ENCODE data around the gene COIL. TPM values are rescaled to one million over a fixed set of nuclear protein-coding genes. Genes with fewer than 3 reads are reported as not detected.
A peak's percentile ranks its signal among the peaks of the same experiment; 100 is the strongest.

The COIL gene
- polyA plus RNA-seq, 1 donor: 21.4 TPM

DNA sequence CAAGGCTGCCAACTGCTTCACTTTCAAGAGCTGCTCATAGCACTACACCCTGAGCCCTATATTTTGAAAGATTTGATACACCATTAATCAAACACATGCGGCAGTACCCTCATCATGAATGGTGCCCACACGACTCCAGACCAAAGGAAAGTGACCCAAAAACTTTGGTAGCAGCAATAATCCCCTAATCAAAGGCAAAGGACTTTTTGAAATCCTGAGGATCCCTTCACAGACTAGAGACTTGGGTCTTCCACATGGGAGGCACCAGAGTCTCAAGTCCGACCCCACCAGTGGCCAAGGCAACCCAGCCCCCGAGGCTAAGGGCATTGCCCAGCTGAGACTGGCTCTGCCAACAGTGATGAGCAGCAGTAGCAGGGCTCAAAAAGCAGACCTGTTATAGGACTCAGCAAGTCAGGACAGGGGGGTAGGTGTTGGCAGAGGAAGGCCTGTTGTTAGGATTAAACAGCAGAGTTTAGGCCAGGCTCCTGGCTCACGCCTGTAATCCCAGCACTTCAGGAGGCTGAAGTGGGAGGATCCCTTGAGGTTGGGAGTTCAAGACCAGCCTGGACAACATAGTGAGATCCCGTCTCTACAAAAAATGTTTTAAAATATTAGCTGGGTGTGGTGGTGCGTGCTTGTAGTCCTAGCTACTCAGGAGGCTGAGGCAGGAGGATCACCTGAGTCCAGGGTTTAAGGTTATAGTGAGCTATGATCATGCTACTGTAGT is 50.2 kb downstream of the COIL start:
- Histone ChIP-seq H3K9me3 (ENCODE audit: control insufficient read depth, low read depth, low read length) (no peaks in the 10 kb centered on the region), H3K4me3 (ENCODE audit: low read length) (no peak overlapping the region), H3K36me3 (ENCODE audit: control insufficient read depth, insufficient read depth, low read length) (peaks cover 31% of the 10 kb centered on the region), H3K27ac (ENCODE audit: low read length) (peak overlapping the region; percentile 29), H3K4me1 (ENCODE audit: control insufficient read depth, insufficient read depth, low read length) (peaks cover 20% of the 10 kb centered on the region), H3K27me3 (ENCODE audit: control insufficient read depth, insufficient read depth, low read length) (no peaks in the 10 kb centered on the region)
- DNase-seq: no peak
- no CpG with 5 or more reads among the region's 7 CpGs for WGBS (ENCODE audit: insufficient coverage, low lambda C conversion rate)

GRCh38 chr17:56909742-56910508 is 50.9 kb downstream of the COIL start:
- Histone ChIP-seq H3K4me1 (ENCODE audit: control insufficient read depth, insufficient read depth, low read length) (peaks cover 14% of the 10 kb centered on the region), H3K4me3 (ENCODE audit: low read length) (no peak overlapping the region), H3K27me3 (ENCODE audit: control insufficient read depth, insufficient read depth, low read length) (no peaks in the 10 kb centered on the region), H3K9me3 (ENCODE audit: control insufficient read depth, low read depth, low read length) (no peaks in the 10 kb centered on the region), H3K36me3 (ENCODE audit: control insufficient read depth, insufficient read depth, low read length) (peaks cover 39% of the 10 kb centered on the region), H3K27ac (ENCODE audit: low read length) (peak overlapping the region; percentile 29)
- DNase-seq: peak; percentile 49 to 66
- no CpG with 5 or more reads among the region's 6 CpGs for WGBS (ENCODE audit: insufficient coverage, low lambda C conversion rate)

- Histone ChIP-seq H3K27me3 (ENCODE audit: control insufficient read depth, insufficient read depth, low read length) (no peaks in the 10 kb centered on the region), H3K4me1 (ENCODE audit: control insufficient read depth, insufficient read depth, low read length) (peaks cover 14% of the 10 kb centered on the region), H3K27ac (ENCODE audit: low read length) (no peak overlapping the region), H3K36me3 (ENCODE audit: control insufficient read depth, insufficient read depth, low read length) (peaks cover 56% of the 10 kb centered on the region), H3K4me3 (ENCODE audit: low read length) (no peak overlapping the region), H3K9me3 (ENCODE audit: control insufficient read depth, low read depth, low read length) (no peaks in the 10 kb centered on the region)
- DNase-seq: no peak
- no CpG with 5 or more reads among the region's 9 CpGs for WGBS (ENCODE audit: insufficient coverage, low lambda C conversion rate)
Measured at GRCh38 chr17:56908001-56908542, 52.8 kb downstream of the COIL start.

GRCh38 chr17:56903560-56903959 is 57.3 kb downstream of the COIL start:
- Histone ChIP-seq H3K9me3 (ENCODE audit: control insufficient read depth, low read depth, low read length) (no peaks in the 10 kb centered on the region), H3K4me1 (ENCODE audit: control insufficient read depth, insufficient read depth, low read length) (no peaks in the 10 kb centered on the region), H3K4me3 (ENCODE audit: low read length) (no peak overlapping the region), H3K27ac (ENCODE audit: low read length) (no peak overlapping the region), H3K36me3 (ENCODE audit: control insufficient read depth, insufficient read depth, low read length) (peaks cover 95% of the 10 kb centered on the region), H3K27me3 (ENCODE audit: control insufficient read depth, insufficient read depth, low read length) (no peaks in the 10 kb centered on the region)
- DNase-seq: no peak
- WGBS (ENCODE audit: insufficient coverage, low lambda C conversion rate): no CpG with 5 or more reads among the region's 5 CpGs

GRCh38 chr17:56902348-56902747 is 58.5 kb downstream of the COIL start:
- Histone ChIP-seq H3K4me3 (ENCODE audit: low read length) (no peak overlapping the region), H3K4me1 (ENCODE audit: control insufficient read depth, insufficient read depth, low read length) (peaks cover 2% of the 10 kb centered on the region), H3K36me3 (ENCODE audit: control insufficient read depth, insufficient read depth, low read length) (peaks cover 94% of the 10 kb centered on the region), H3K9me3 (ENCODE audit: control insufficient read depth, low read depth, low read length) (no peaks in the 10 kb centered on the region), H3K27me3 (ENCODE audit: control insufficient read depth, insufficient read depth, low read length) (no peaks in the 10 kb centered on the region), H3K27ac (ENCODE audit: low read length) (no peak overlapping the region)
- DNase-seq: no peak
- no CpG with 5 or more reads among the region's 4 CpGs for WGBS (ENCODE audit: insufficient coverage, low lambda C conversion rate)

GRCh38 chr17:56899403-56899802 is 61.4 kb downstream of the COIL start:
- Histone ChIP-seq H3K9me3 (ENCODE audit: control insufficient read depth, low read depth, low read length) (no peaks in the 10 kb centered on the region), H3K27ac (ENCODE audit: low read length) (no peak overlapping the region), H3K4me1 (ENCODE audit: control insufficient read depth, insufficient read depth, low read length) (peaks cover 3% of the 10 kb centered on the region), H3K4me3 (ENCODE audit: low read length) (no peak overlapping the region), H3K36me3 (ENCODE audit: control insufficient read depth, insufficient read depth, low read length) (peaks cover 91% of the 10 kb centered on the region), H3K27me3 (ENCODE audit: control insufficient read depth, insufficient read depth, low read length) (no peaks in the 10 kb centered on the region)
- 100% methylated on average over 1 of the region's 7 CpGs for WGBS (ENCODE audit: insufficient coverage, low lambda C conversion rate)
- no peak for DNase-seq

- Histone ChIP-seq H3K4me3 (ENCODE audit: low read length) (no peak overlapping the region), H3K27me3 (ENCODE audit: control insufficient read depth, insufficient read depth, low read length) (no peaks in the 10 kb centered on the region), H3K27ac (ENCODE audit: low read length) (no peak overlapping the region), H3K4me1 (ENCODE audit: control insufficient read depth, insufficient read depth, low read length) (peaks cover 3% of the 10 kb centered on the region), H3K36me3 (ENCODE audit: control insufficient read depth, insufficient read depth, low read length) (peaks cover 90% of the 10 kb centered on the region), H3K9me3 (ENCODE audit: control insufficient read depth, low read depth, low read length) (no peaks in the 10 kb centered on the region)
- no peak for DNase-seq
- no CpG with 5 or more reads among the region's 9 CpGs for WGBS (ENCODE audit: insufficient coverage, low lambda C conversion rate)
Measured at GRCh38 chr17:56898874-56899273, 62.0 kb downstream of the COIL start.

- H3K4me1 ChIP-seq (ENCODE audit: control insufficient read depth, insufficient read depth, low read length): peaks cover 3% of the 10 kb centered on the region
- peaks cover 92% of the 10 kb centered on the region for H3K36me3 ChIP-seq (ENCODE audit: control insufficient read depth, insufficient read depth, low read length)
- no peak overlapping the region for H3K4me3 ChIP-seq (ENCODE audit: low read length)
- no peaks in the 10 kb centered on the region for H3K27me3 ChIP-seq (ENCODE audit: control insufficient read depth, insufficient read depth, low read length)
- H3K27ac ChIP-seq (ENCODE audit: low read length): no peak overlapping the region
- no peak for DNase-seq
- H3K9me3 ChIP-seq (ENCODE audit: control insufficient read depth, low read depth, low read length): no peaks in the 10 kb centered on the region
- WGBS (ENCODE audit: insufficient coverage, low lambda C conversion rate): no CpG with 5 or more reads among the region's 14 CpGs
Measured at GRCh38 chr17:56897646-56898424, 63.0 kb downstream of the COIL start.

DNA sequence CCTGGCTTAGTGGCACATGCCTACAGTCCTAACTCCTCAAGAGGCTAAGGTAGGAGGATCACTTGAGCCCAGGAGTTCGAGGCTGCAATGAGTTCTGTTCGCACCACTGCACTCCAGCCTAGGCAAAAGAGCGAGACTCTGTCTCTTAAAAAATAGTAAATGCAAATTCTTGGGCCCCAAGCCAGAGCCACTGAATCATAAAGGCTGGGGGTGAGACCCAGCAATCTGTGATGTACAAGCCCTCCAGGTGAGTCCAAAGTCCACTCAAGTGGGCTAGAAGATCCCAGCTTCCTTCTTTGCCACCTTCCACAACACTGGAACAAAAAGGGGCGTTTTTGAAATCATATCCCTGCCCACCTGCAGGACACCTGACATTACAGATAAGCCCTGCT is 63.9 kb downstream of the COIL start:
- WGBS (ENCODE audit: insufficient coverage, low lambda C conversion rate): no CpG with 5 or more reads among the region's 4 CpGs
- Histone ChIP-seq H3K27ac (ENCODE audit: low read length) (no peak overlapping the region), H3K4me3 (ENCODE audit: low read length) (no peak overlapping the region), H3K4me1 (ENCODE audit: control insufficient read depth, insufficient read depth, low read length) (peaks cover 3% of the 10 kb centered on the region), H3K27me3 (ENCODE audit: control insufficient read depth, insufficient read depth, low read length) (no peaks in the 10 kb centered on the region), H3K36me3 (ENCODE audit: control insufficient read depth, insufficient read depth, low read length) (peaks cover 91% of the 10 kb centered on the region), H3K9me3 (ENCODE audit: control insufficient read depth, low read depth, low read length) (no peaks in the 10 kb centered on the region)
- DNase-seq: peak in 1 of 2 donors; percentile 46

Data from large intestine (tissue), 3 donors.